ENCODE results near the gene GRIPAP1.

Gene GRIPAP1

GRCh38 chrX:49041744-49042580 lies 39.9 kb upstream of the GRIPAP1 start:
- TF ChIP-seq CTCF (IDR thresholded peaks at IDR 0.05; ENCODE audit: insufficient read depth, low read length, poor library complexity, severe bottlenecking), result no peak
- no peak for DNase-seq (ENCODE audit: extremely low read depth, insufficient read length)
- peak overlapping the region; percentile 75 for H3K4me3 ChIP-seq (replicated peaks; ENCODE audit: low read depth, low read length)

GRCh38 chrX:49040376-49040955 lies 38.4 kb upstream of the GRIPAP1 start:
- no peak overlapping the region for H3K4me3 ChIP-seq (replicated peaks; ENCODE audit: low read depth, low read length)
- no peak for DNase-seq (ENCODE audit: extremely low read depth, insufficient read length)

More at GRCh38 chrX:49041744-49042580, 39.9 kb upstream of the GRIPAP1 start:
- Histone ChIP-seq H3K27me3 (replicated peaks; ENCODE audit: control insufficient read depth, insufficient read depth, low read length) (no peaks in the 10 kb centered on the region), H3K36me3 (ENCODE audit: control insufficient read depth, insufficient read depth, low read length) (peaks cover 3% of the 10 kb centered on the region)

GRCh38 chrX:49039598-49040375 lies 37.7 kb upstream of the GRIPAP1 start:
- DNase-seq (ENCODE audit: extremely low read depth, insufficient read length), result no peak
- no peak for TF ChIP-seq CTCF (IDR thresholded peaks at IDR 0.05; ENCODE audit: insufficient read depth, low read length, poor library complexity, severe bottlenecking)
- Histone ChIP-seq H3K4me3 (replicated peaks; ENCODE audit: low read depth, low read length) (no peak overlapping the region), H3K36me3 (ENCODE audit: control insufficient read depth, insufficient read depth, low read length) (peaks cover 3% of the 10 kb centered on the region), H3K27me3 (replicated peaks; ENCODE audit: control insufficient read depth, insufficient read depth, low read length) (no peaks in the 10 kb centered on the region)

More at GRCh38 chrX:49040376-49040955, 38.4 kb upstream of the GRIPAP1 start:
- Histone ChIP-seq H3K27me3 (replicated peaks; ENCODE audit: control insufficient read depth, insufficient read depth, low read length) (no peaks in the 10 kb centered on the region), H3K36me3 (ENCODE audit: control insufficient read depth, insufficient read depth, low read length) (peaks cover 3% of the 10 kb centered on the region)
- no peak for TF ChIP-seq CTCF (IDR thresholded peaks at IDR 0.05; ENCODE audit: insufficient read depth, low read length, poor library complexity, severe bottlenecking)

- no peak overlapping the region for H3K4me3 ChIP-seq (replicated peaks; ENCODE audit: low read depth, low read length)
- no peak for TF ChIP-seq CTCF (IDR thresholded peaks at IDR 0.05; ENCODE audit: insufficient read depth, low read length, poor library complexity, severe bottlenecking)
- H3K27me3 ChIP-seq (replicated peaks; ENCODE audit: control insufficient read depth, insufficient read depth, low read length), result no peaks in the 10 kb centered on the region
- peaks cover 9% of the 10 kb centered on the region for H3K36me3 ChIP-seq (ENCODE audit: control insufficient read depth, insufficient read depth, low read length)
- no peak for DNase-seq (ENCODE audit: extremely low read depth, insufficient read length)
Observed at GRCh38 chrX:49037883-49038475, 35.9 kb upstream of the GRIPAP1 start.

GRCh38 chrX:49030283-49030682 lies 28.2 kb upstream of the GRIPAP1 start:
- no peak for DNase-seq (ENCODE audit: extremely low read depth, insufficient read length)
- peaks cover 8% of the 10 kb centered on the region for H3K36me3 ChIP-seq (ENCODE audit: control insufficient read depth, insufficient read depth, low read length)
- no peak for TF ChIP-seq CTCF (IDR thresholded peaks at IDR 0.05; ENCODE audit: insufficient read depth, low read length, poor library complexity, severe bottlenecking)
- H3K27me3 ChIP-seq (replicated peaks; ENCODE audit: control insufficient read depth, insufficient read depth, low read length), result no peaks in the 10 kb centered on the region
- no peak overlapping the region for H3K4me3 ChIP-seq (replicated peaks; ENCODE audit: low read depth, low read length)
